ENCODE data around the gene BICDL2. TPM values are rescaled to one million over a fixed set of nuclear protein-coding genes. Genes with fewer than 3 reads are reported as not detected.

Gene BICDL2
- total and polyA plus RNA-seq, 2 of the 4 experiments (the other 2 are of a cell fraction), result 0.17 to 0.18 TPM

DNA sequence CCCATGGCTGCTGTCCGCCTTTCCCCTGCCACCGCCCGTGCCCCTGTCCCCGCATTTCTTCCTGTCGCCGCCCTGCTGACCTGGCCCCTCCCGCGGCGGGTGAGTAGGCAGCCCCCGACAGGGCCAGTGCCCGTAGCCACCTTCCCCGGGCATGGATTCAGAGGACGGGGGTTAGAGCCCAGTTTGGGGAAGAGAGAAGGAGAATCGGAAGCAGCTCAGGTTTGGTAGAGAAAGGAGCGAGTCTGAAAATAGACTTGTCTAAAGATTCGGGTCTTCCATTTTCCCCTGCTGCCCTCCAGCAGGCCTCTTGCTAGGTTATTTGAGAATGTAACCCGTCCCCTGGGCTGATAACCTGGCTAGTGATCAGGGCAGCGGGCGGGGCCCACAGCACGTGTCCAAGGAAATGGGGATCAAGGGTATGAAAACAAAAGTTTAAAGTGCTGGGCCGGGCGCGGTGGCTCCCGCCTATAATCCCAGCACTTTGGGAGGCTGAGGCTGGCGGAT lies 31.9 kb downstream of the BICDL2 start (continued):
- TF ChIP-seq, protein P1, sequence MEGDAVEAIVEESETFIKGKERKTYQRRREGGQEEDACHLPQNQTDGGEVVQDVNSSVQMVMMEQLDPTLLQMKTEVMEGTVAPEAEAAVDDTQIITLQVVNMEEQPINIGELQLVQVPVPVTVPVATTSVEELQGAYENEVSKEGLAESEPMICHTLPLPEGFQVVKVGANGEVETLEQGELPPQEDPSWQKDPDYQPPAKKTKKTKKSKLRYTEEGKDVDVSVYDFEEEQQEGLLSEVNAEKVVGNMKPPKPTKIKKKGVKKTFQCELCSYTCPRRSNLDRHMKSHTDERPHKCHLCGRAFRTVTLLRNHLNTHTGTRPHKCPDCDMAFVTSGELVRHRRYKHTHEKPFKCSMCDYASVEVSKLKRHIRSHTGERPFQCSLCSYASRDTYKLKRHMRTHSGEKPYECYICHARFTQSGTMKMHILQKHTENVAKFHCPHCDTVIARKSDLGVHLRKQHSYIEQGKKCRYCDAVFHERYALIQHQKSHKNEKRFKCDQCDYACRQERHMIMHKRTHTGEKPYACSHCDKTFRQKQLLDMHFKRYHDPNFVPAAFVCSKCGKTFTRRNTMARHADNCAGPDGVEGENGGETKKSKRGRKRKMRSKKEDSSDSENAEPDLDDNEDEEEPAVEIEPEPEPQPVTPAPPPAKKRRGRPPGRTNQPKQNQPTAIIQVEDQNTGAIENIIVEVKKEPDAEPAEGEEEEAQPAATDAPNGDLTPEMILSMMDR (conservative IDR thresholded peaks at IDR 0.05; ENCODE audit: low read depth, low read length), result no peak
- TF ChIP-seq RCOR1 (IDR thresholded peaks at IDR 0.05; ENCODE audit: insufficient replicate concordance, low read length), result no peak

DNA sequence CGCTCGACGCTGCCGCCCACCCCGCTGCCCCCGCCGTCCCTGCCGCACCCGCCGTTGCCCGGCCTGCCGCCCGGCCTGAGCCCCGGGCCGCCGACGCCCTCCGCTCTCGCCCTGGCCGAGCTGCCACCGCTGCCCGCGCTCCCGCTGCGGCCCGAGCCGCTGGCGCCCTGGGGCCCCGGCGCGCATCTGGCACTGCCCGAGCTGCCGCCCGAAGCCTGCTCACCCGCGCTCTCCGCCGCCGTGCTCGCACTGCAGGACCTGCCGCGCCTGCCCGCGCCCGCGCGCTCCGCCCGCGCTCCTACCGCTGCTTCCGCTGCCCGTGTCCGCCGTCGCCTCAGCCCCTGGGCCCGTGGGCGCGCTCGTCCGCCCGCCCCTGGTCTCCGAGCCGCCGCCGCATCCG lies 32.4 kb downstream of the BICDL2 start:
- Histone ChIP-seq H3K23ac (ENCODE audit: low read depth, low read length) (no peak overlapping the region), H2AK9ac (replicated peaks; ENCODE audit: low read depth, low read length, poor library complexity) (no peak overlapping the region), H3K36me3 (ENCODE audit: control insufficient read depth, insufficient read depth, low read length) (no peaks in the 10 kb centered on the region), H2AK5ac (ENCODE audit: low read depth, low read length) (no peak overlapping the region), H2AFZ (replicated peaks; ENCODE audit: low read length, poor library complexity) (peak overlapping the region; percentile 77), H3K79me1 (ENCODE audit: low read depth in 1 of 2, low read length in 2 of 2) (no peaks in the 10 kb centered on the region), H3K4me3 (ENCODE audit: insufficient read depth, low read depth, low read length) (peak overlapping the region; percentile 19; the same call in 1 of the 2 replicates), H3K18ac (ENCODE audit: low read depth, low read length) (no peak overlapping the region), H3K4ac (ENCODE audit: low read depth, low read length) (no peak overlapping the region), H3K9me1 (ENCODE audit: insufficient read depth, low read length) (no peaks in the 10 kb centered on the region), H3K27me3 (ENCODE audit: control insufficient read depth, insufficient read depth, low read length) (peaks cover 36% of the 10 kb centered on the region), H4K5ac (ENCODE audit: low read depth, low read length) (no peak overlapping the region), H4K20me1 (ENCODE audit: insufficient read depth, low read length) (no peaks in the 10 kb centered on the region), H2BK20ac (ENCODE audit: low read depth, low read length) (no peak overlapping the region), H3K9me3 (ENCODE audit: control insufficient read depth, insufficient read depth, low read length) (no peaks in the 10 kb centered on the region), H2BK5ac (ENCODE audit: low read depth, low read length, poor library complexity, severe bottlenecking) (no peak overlapping the region), H3K9ac (ENCODE audit: low read depth, low read length) (no peak overlapping the region), H2BK15ac (ENCODE audit: low read depth, low read length) (no peak overlapping the region), H3K4me1 (ENCODE audit: control insufficient read depth, insufficient read depth, low read length) (no peaks in the 10 kb centered on the region), H4K8ac (ENCODE audit: low read depth in 2 of 2, low read length in 2 of 2) (no peak overlapping the region), H3K4me2 (ENCODE audit: low read depth, low read length) (no peak overlapping the region), H3K56ac (ENCODE audit: extremely low read depth, insufficient read depth, low read length) (no peak overlapping the region), H3K14ac (replicated peaks; ENCODE audit: low read depth, low read length) (no peak overlapping the region), H3K27ac (ENCODE audit: insufficient read depth, low read length) (no peak overlapping the region), H4K91ac (ENCODE audit: insufficient read depth, low read depth, low read length) (no peak overlapping the region), H2BK120ac (ENCODE audit: low read depth, low read length) (no peak overlapping the region)
- in situ Hi-C loops (cut with MboI; ENCODE audit: low sequenced_read_pairs), result no loop called here
- ChIA-PET CTCF (interaction anchor here (0.6 to 1.3 kb wide), 8 partner anchors 8 to 94 kb away, joined by 3 to 12 read pairs (median 4); no protein-coding TSS in a partner anchor), POLR2A (ENCODE audit: unreplicated experiment) (no interaction called here)
- ATAC-seq (ENCODE audit: low read depth) (peak; percentile 36), DNase-seq (no peak)
- WGBS, 2 experiments (ENCODE audit: extremely low coverage in 2 of 2, insufficient read length in 1 of 2), result 1% methylated on average over 34 of the region's 67 CpGs; no CpG with 5 or more reads in 1 of the 2 experiments
- no TSS peak for BruUV-seq (replicated peaks)
- TF ChIP-seq RAD21 (IDR thresholded peaks at IDR 0.05; ENCODE audit: low read length) (no peak), MXI1 (IDR thresholded peaks at IDR 0.05; ENCODE audit: borderline replicate concordance, low read depth, low read length) (no peak), RFX5 (IDR thresholded peaks at IDR 0.05; ENCODE audit: low read depth, low read length) (no peak)
- TF ChIP-seq, protein P1 (conservative IDR thresholded peaks at IDR 0.05; ENCODE audit: low read depth, low read length), result no peak
- intact Hi-C loops (cut with micrococcal nuclease), result no loop called here
- dilution Hi-C loops (cut with HindIII; ENCODE audit: low sequenced_read_pairs, unreplicated experiment), result no loop called here

Measured in IMR-90 (cell line).